ENCODE measurements around the gene TEX13D. TPM values are rescaled to one million over a fixed set of nuclear protein-coding genes. Genes with fewer than 3 reads are reported as not detected.

TEX13D gene
- total and polyA plus RNA-seq, 2 experiments from 2014 or later: not detected

GRCh38 chrX:124348182-124348581 lies 15.7 kb downstream of the TEX13D start:
- Histone ChIP-seq H3K79me2 (no peaks in the 10 kb centered on the region), H3K9me2 (replicated peaks; ENCODE audit: insufficient read depth) (no peaks in the 10 kb centered on the region), H4K20me1 (ENCODE audit: insufficient read depth, poor library complexity, severe bottlenecking) (no peaks in the 10 kb centered on the region), H3K4me3 (no peak overlapping the region), H3K4me1 (ENCODE audit: insufficient read depth) (no peaks in the 10 kb centered on the region), H2AFZ (no peak overlapping the region), H3K4me2 (no peak overlapping the region), H3K9me3 (ENCODE audit: low read depth) (no peaks in the 10 kb centered on the region), H3K27ac (no peak overlapping the region), H3K27me3 (no peaks in the 10 kb centered on the region), H3K36me3 (replicated peaks; ENCODE audit: insufficient read depth, low read depth) (no peaks in the 10 kb centered on the region)
- no peak for DNase-seq (ENCODE audit: low spot score)
- 51% methylated on average over 5 of the region's 5 CpGs for WGBS (ENCODE audit: low lambda C conversion rate, missing lambda C conversion rate)
- TF ChIP-seq EZH2phosphoT487 (IDR thresholded peaks at IDR 0.05; ENCODE audit: low read depth, severe bottlenecking, unreplicated experiment) (no peak), EZH2 (IDR thresholded peaks at IDR 0.05; ENCODE audit: borderline replicate concordance) (no peak)

DNA sequence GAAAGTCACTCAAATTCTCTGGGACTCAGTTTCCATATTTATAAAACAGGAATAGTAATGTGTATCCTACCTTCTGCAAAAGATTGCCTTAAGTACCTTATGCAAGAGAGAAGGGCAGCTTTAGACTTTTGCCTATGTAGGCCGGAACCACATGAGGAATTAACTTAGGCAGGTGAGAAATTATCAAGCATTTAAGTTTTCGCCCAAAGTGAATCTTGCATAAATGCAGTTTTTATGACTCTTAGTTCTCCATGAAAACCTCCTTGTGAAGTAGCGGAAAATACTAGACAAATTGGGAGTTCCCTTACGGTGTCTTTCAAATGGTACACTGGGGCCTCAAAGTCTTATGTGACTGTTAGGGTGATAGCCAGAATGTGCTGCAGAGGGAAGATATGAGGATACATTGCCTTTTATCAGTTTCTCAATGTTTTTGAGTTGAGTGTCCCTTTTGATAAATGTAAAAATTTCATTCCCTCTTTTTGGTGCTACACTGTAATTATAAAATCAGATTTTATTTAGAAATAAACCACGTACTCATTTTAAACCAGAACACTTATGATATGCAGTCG lies 16.5 kb downstream of the TEX13D start:
- Histone ChIP-seq H3K4me3 (no peak overlapping the region), H3K36me3 (replicated peaks; ENCODE audit: insufficient read depth, low read depth) (no peaks in the 10 kb centered on the region)
- 91% methylated on average over 6 of the region's 6 CpGs for WGBS (ENCODE audit: low lambda C conversion rate, missing lambda C conversion rate)

GRCh38 chrX:124354648-124355047 lies 22.2 kb downstream of the TEX13D start:
- Histone ChIP-seq H3K4me1 (ENCODE audit: insufficient read depth) (no peaks in the 10 kb centered on the region), H3K4me3 (no peak overlapping the region), H4K20me1 (ENCODE audit: insufficient read depth, poor library complexity, severe bottlenecking) (no peaks in the 10 kb centered on the region), H3K4me2 (no peak overlapping the region), H3K9me3 (ENCODE audit: low read depth) (no peaks in the 10 kb centered on the region), H3K27me3 (no peaks in the 10 kb centered on the region), H3K36me3 (replicated peaks; ENCODE audit: insufficient read depth, low read depth) (no peaks in the 10 kb centered on the region), H3K9me2 (replicated peaks; ENCODE audit: insufficient read depth) (no peaks in the 10 kb centered on the region), H3K27ac (no peak overlapping the region), H3K79me2 (no peaks in the 10 kb centered on the region), H2AFZ (no peak overlapping the region)
- TF ChIP-seq, protein P1, sequence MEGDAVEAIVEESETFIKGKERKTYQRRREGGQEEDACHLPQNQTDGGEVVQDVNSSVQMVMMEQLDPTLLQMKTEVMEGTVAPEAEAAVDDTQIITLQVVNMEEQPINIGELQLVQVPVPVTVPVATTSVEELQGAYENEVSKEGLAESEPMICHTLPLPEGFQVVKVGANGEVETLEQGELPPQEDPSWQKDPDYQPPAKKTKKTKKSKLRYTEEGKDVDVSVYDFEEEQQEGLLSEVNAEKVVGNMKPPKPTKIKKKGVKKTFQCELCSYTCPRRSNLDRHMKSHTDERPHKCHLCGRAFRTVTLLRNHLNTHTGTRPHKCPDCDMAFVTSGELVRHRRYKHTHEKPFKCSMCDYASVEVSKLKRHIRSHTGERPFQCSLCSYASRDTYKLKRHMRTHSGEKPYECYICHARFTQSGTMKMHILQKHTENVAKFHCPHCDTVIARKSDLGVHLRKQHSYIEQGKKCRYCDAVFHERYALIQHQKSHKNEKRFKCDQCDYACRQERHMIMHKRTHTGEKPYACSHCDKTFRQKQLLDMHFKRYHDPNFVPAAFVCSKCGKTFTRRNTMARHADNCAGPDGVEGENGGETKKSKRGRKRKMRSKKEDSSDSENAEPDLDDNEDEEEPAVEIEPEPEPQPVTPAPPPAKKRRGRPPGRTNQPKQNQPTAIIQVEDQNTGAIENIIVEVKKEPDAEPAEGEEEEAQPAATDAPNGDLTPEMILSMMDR (IDR thresholded peaks at IDR 0.05; ENCODE audit: poor library complexity): no peak
- TF ChIP-seq EZH2phosphoT487 (IDR thresholded peaks at IDR 0.05; ENCODE audit: low read depth, severe bottlenecking, unreplicated experiment): no peak
- TF ChIP-seq EZH2 (IDR thresholded peaks at IDR 0.05; ENCODE audit: borderline replicate concordance): no peak
- WGBS (ENCODE audit: low lambda C conversion rate, missing lambda C conversion rate): 57% methylated on average over 2 of the region's 2 CpGs
- no peak for DNase-seq (ENCODE audit: low spot score)

More for the DNA sequence above, 16.5 kb downstream of the TEX13D start:
- TF ChIP-seq EZH2 (IDR thresholded peaks at IDR 0.05; ENCODE audit: borderline replicate concordance): no peak
- TF ChIP-seq, protein P1 (IDR thresholded peaks at IDR 0.05; ENCODE audit: poor library complexity): no peak
- no peak for TF ChIP-seq EZH2phosphoT487 (IDR thresholded peaks at IDR 0.05; ENCODE audit: low read depth, severe bottlenecking, unreplicated experiment)
- Histone ChIP-seq H3K9me3 (ENCODE audit: low read depth) (no peaks in the 10 kb centered on the region), H3K9me2 (replicated peaks; ENCODE audit: insufficient read depth) (no peaks in the 10 kb centered on the region), H4K20me1 (ENCODE audit: insufficient read depth, poor library complexity, severe bottlenecking) (no peaks in the 10 kb centered on the region), H3K79me2 (no peaks in the 10 kb centered on the region), H3K27me3 (no peaks in the 10 kb centered on the region), H2AFZ (no peak overlapping the region), H3K4me1 (ENCODE audit: insufficient read depth) (no peaks in the 10 kb centered on the region), H3K27ac (no peak overlapping the region), H3K4me2 (no peak overlapping the region)
- DNase-seq (ENCODE audit: low spot score): no peak

DNA sequence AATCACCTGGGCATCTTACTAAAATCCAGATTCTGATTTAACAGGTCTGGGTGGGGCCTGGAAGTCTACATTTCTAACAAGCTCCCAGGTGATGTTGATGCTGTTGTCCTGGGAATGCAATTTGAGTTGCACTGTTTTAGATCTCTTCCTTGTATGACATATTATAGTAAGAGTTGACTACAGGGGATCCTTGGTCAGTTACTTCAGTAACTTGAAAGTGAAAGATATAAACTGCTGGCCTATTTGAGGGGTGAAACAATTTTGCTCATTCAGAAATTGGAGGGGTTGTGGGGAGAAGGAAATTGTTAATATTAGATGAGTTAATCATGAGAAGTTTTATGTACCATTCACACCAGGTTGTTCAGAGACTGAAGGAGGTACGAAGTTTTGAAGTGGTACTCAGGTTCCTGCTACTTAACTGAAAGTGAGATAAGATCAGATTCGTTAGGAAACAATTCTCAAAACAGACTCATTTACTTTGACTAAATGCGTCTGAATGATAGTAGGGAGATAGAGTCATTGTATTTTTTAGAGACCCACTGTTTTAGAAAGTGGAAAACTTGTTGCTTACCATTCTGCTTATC lies 26.4 kb downstream of the TEX13D start:
- Histone ChIP-seq H3K4me1 (ENCODE audit: insufficient read depth) (no peaks in the 10 kb centered on the region), H4K20me1 (ENCODE audit: insufficient read depth, poor library complexity, severe bottlenecking) (no peaks in the 10 kb centered on the region), H3K9me2 (replicated peaks; ENCODE audit: insufficient read depth) (no peaks in the 10 kb centered on the region), H3K27ac (no peak overlapping the region), H3K4me2 (no peak overlapping the region), H3K27me3 (no peaks in the 10 kb centered on the region), H3K79me2 (no peaks in the 10 kb centered on the region), H3K9me3 (ENCODE audit: low read depth) (no peaks in the 10 kb centered on the region), H3K36me3 (replicated peaks; ENCODE audit: insufficient read depth, low read depth) (no peaks in the 10 kb centered on the region), H3K4me3 (no peak overlapping the region), H2AFZ (no peak overlapping the region)
- 54% methylated on average over 3 of the region's 3 CpGs for WGBS (ENCODE audit: low lambda C conversion rate, missing lambda C conversion rate)
- no peak for TF ChIP-seq EZH2 (IDR thresholded peaks at IDR 0.05; ENCODE audit: borderline replicate concordance)
- TF ChIP-seq EZH2phosphoT487 (IDR thresholded peaks at IDR 0.05; ENCODE audit: low read depth, severe bottlenecking, unreplicated experiment): no peak
- TF ChIP-seq, protein P1 (IDR thresholded peaks at IDR 0.05; ENCODE audit: poor library complexity): no peak
- no peak for DNase-seq (ENCODE audit: low spot score)

Measured in hepatocyte (in vitro differentiated cells).